Posterior vena cava (tissue), 2 donors: ENCODE measurements around the gene MARK2. TPM values are rescaled to one million over a fixed set of nuclear protein-coding genes. Genes with fewer than 3 reads are reported as not detected.
A peak's percentile ranks its signal among the peaks of the same experiment; 100 is the strongest.

Experiments used
- DNase-seq: peaks from one replicate; pipeline ENCODE4 v3.0.0-alpha.2; 2020; ENCODE audit warnings: low spot score
- intact Hi-C, 2 donors: fragments of 100-400 bp; cut with DNase I; formaldehyde crosslinking; loops; one replicate each; pipeline versions ENCODE4 v1.14.1 to v1.14.2; 2022 to 2023
- total RNA-seq, 2 donors: library from RNA; stranded (reverse); fragmentation: NEBNext Ultra II Directional; extraction: Animal tissue kit (Norgen Biotek cat#: 25700); gene quantifications; one replicate each; pipeline ENCODE4 v1.2.1, GENCODE V29; 2021
- donor health status: DM: yes; HTN: yes; CAD: no.
- donor health status: DM: yes; HTN: yes; CAD: no.

MARK2 gene
- total RNA-seq, 2 donors from 2014 or later, result 20.5 to 24.5 TPM

- intact Hi-C loops, result loop anchor here in 1 of 2 donors (1.0 kb wide), 1 partner anchor 29 kb away; no protein-coding TSS in a partner anchor
Observed at GRCh38 chr11:63939397-63939891, 100.5 kb downstream of the MARK2 start.

GRCh38 chr11:63940786-63941185, 101.9 kb downstream of the MARK2 start:
- DNase-seq, result no peak
- intact Hi-C loops, result no loop called here

More at GRCh38 chr11:63939397-63939891, 100.5 kb downstream of the MARK2 start:
- DNase-seq, result peak; percentile 81

- no peak for DNase-seq
- intact Hi-C loops, result no loop called here
Observed at GRCh38 chr11:63941901-63942300, 103.0 kb downstream of the MARK2 start.

GRCh38 chr11:63942803-63943202, 103.9 kb downstream of the MARK2 start:
- DNase-seq, result no peak
- intact Hi-C loops, result no loop called here

- intact Hi-C loops, result no loop called here
- no peak for DNase-seq
Observed at GRCh38 chr11:63944987-63945386, 106.1 kb downstream of the MARK2 start.

GRCh38 chr11:63945477-63946163, 106.7 kb downstream of the MARK2 start:
- DNase-seq, result peak; percentile 87

GRCh38 chr11:63951779-63952536, 113.0 kb downstream of the MARK2 start:
- intact Hi-C loops, result no loop called here
- DNase-seq, result no peak

More at GRCh38 chr11:63945477-63946163, 106.7 kb downstream of the MARK2 start:
- intact Hi-C loops, result loop anchor here (1.0 kb wide), 2 partner anchors 108 to 109 kb away; no protein-coding TSS in a partner anchor

- intact Hi-C loops, result no loop called here
- DNase-seq, result no peak
Observed at GRCh38 chr11:63952570-63952969, 113.7 kb downstream of the MARK2 start.

GRCh38 chr11:63958008-63958407, 119.1 kb downstream of the MARK2 start:
- no peak for DNase-seq
- intact Hi-C loops, result no loop called here

Other genes with a start within 250 kb of the MARK2 start
- gene PLAAT3, start 224.7 kb upstream of the MARK2 start, total RNA-seq, result 10 to 100 TPM; 31.8 to 42.4 TPM
- gene ATL3, start 167.7 kb upstream of the MARK2 start, total RNA-seq, result 100 to 1,000 TPM; 208 to 264 TPM
- gene RTN3, start 157.6 kb upstream of the MARK2 start, total RNA-seq, result 10 to 100 TPM; 80.3 to 88.4 TPM
- 10 to 100 TPM; 13.0 to 21.8 TPM for gene ZFTA, start 70.3 kb upstream of the MARK2 start, total RNA-seq
- 10 to 100 TPM; 11.8 to 15.1 TPM for gene SPINDOC, start 25.7 kb upstream of the MARK2 start, total RNA-seq
- gene RCOR2, start 78.1 kb downstream of the MARK2 start, total RNA-seq, result 1 to 10 TPM in 1 of 2 donors, under 1 TPM in 1; 0.95 to 2.7 TPM
- 10 to 100 TPM; 10.3 to 11.3 TPM for gene NAA40, start 99.9 kb downstream of the MARK2 start, total RNA-seq
- gene COX8A, start 135.5 kb downstream of the MARK2 start, total RNA-seq, result 100 to 1,000 TPM; 161 to 203 TPM
- gene OTUB1, start 147.3 kb downstream of the MARK2 start, total RNA-seq, result 10 to 100 TPM; 37.7 to 41.3 TPM
- gene FLRT1, start 196.8 kb downstream of the MARK2 start, total RNA-seq, result under 1 TPM; 0.14 to 0.29 TPM